NCI-H1105 treated with DMSO at 0.1 percent for 48 hours (cell line): ENCODE data around the gene MRRF.

ENCODE experiments used
- DNase-seq: peaks from one replicate; lab custom pipeline; 2025; lab: John Stamatoyannopoulos, UW

Gene MRRF

GRCh38 chr9:122264360-122265148, at the start of gene MRRF, which contains the start of gene RBM18:
Gene MRRF, plus strand, starts transcription at chr9:122264882. Its CDS starts 6,010 bp downstream, at chr9:122270892.
Gene RBM18, minus strand, starts transcription at chr9:122264840. Its CDS starts 3,348 bp downstream, at chr9:122261492.
- peak; percentile 78 for DNase-seq

- no peak for DNase-seq
Measured at GRCh38 chr9:122215663-122216062, 49.0 kb upstream of the MRRF start.

- no peak for DNase-seq
Measured at GRCh38 chr9:122216138-122216797, 48.4 kb upstream of the MRRF start.

GRCh38 chr9:122216798-122217418, 47.8 kb upstream of the MRRF start:
- no peak for DNase-seq

- no peak for DNase-seq
Measured at GRCh38 chr9:122217640-122218039, 47.0 kb upstream of the MRRF start.

- DNase-seq, result no peak
Measured at GRCh38 chr9:122218071-122218934, 46.4 kb upstream of the MRRF start.

- no peak for DNase-seq
Measured at GRCh38 chr9:122218935-122219855, 45.5 kb upstream of the MRRF start.

- no peak for DNase-seq
Measured at GRCh38 chr9:122219856-122220672, 44.6 kb upstream of the MRRF start.

- DNase-seq, result no peak
Measured at GRCh38 chr9:122220673-122221182, 44.0 kb upstream of the MRRF start.

GRCh38 chr9:122221183-122221811, 43.4 kb upstream of the MRRF start:
- no peak for DNase-seq

- DNase-seq, result no peak
Measured at GRCh38 chr9:122222791-122223190, 41.9 kb upstream of the MRRF start.

- DNase-seq, result no peak
Measured at GRCh38 chr9:122223435-122223834, 41.2 kb upstream of the MRRF start.

GRCh38 chr9:122225312-122226141, 39.2 kb upstream of the MRRF start:
- DNase-seq, result no peak

- DNase-seq, result no peak
Measured at GRCh38 chr9:122226142-122226757, 38.4 kb upstream of the MRRF start.

GRCh38 chr9:122226758-122227574, 37.7 kb upstream of the MRRF start:
- DNase-seq, result no peak

- peak; percentile 53 for DNase-seq
Measured at GRCh38 chr9:122227575-122227900, 37.1 kb upstream of the MRRF start.

- DNase-seq, result no peak
Measured at GRCh38 chr9:122228191-122228567, 36.5 kb upstream of the MRRF start.
